Measurements from ENCODE around the gene FASTKD3. TPM values are rescaled to one million over a fixed set of nuclear protein-coding genes. Genes with fewer than 3 reads are reported as not detected.
"Not testable (repeated sequence)": the region's sequence is repeated elsewhere in the genome, so short reads cannot be mapped to it uniquely, and the experiment has no call there.

The FASTKD3 gene, protein sequence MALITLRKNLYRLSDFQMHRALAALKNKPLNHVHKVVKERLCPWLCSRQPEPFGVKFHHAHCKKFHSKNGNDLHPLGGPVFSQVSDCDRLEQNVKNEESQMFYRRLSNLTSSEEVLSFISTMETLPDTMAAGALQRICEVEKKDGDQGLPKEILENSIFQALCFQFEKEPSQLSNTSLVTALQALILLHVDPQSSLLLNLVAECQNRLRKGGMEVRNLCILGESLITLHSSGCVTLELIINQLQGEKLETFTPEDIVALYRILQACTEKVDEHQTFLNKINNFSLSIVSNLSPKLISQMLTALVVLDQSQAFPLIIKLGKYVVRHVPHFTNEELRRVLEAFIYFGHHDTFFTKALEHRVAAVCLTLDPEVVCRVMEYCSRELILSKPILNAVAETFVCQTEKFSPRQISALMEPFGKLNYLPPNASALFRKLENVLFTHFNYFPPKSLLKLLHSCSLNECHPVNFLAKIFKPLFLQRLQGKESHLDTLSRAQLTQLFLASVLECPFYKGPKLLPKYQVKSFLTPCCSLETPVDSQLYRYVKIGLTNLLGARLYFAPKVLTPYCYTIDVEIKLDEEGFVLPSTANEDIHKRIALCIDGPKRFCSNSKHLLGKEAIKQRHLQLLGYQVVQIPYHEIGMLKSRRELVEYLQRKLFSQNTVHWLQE
- total RNA-seq: 14.7 TPM

DNA sequence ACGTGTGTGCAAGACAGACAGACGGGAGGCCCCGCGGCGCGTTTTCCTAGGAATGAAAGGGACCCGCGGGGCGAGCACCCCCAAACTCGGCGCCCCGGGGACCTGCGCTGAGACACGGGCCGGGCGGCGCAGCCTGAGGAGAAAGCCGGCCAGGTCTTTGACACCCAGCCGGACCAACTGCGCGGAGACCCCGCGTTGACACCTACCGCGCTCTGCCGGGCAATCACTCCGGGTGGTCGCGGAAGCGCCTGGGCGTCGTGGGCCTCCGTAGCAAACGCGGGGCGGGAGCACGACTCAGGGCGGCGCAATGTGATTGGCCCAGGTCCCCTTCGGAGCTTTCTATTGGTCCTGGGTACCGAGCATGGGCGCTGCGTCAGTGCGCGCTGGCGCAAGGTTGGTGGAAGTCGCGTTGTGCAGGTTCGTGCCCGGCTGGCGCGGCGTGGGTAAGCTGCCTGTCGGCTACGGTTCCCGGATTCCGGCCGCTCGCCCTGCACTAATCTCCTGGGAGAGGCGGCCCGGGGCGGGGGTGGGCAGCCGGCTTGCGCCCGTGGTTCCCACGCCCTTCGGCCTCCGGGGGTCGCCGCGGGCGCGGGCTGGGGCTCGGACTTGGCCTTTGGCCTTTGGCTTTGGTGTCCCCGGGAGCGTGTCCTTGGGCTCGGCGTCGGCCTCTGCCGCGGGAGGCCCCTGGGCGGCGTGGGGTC, at the start of gene FASTKD3, which contains the start of gene MTRR:
FASTKD3 (minus strand) TSS at position 259 of the 701 bp plus-strand sequence. CDS start 948 bp downstream, outside the sequence.
MTRR (plus strand) TSS at position 376 of the 701 bp plus-strand sequence. CDS start 1,647 bp downstream, outside the sequence.
- DNase-seq: peak; percentile 97

DNA sequence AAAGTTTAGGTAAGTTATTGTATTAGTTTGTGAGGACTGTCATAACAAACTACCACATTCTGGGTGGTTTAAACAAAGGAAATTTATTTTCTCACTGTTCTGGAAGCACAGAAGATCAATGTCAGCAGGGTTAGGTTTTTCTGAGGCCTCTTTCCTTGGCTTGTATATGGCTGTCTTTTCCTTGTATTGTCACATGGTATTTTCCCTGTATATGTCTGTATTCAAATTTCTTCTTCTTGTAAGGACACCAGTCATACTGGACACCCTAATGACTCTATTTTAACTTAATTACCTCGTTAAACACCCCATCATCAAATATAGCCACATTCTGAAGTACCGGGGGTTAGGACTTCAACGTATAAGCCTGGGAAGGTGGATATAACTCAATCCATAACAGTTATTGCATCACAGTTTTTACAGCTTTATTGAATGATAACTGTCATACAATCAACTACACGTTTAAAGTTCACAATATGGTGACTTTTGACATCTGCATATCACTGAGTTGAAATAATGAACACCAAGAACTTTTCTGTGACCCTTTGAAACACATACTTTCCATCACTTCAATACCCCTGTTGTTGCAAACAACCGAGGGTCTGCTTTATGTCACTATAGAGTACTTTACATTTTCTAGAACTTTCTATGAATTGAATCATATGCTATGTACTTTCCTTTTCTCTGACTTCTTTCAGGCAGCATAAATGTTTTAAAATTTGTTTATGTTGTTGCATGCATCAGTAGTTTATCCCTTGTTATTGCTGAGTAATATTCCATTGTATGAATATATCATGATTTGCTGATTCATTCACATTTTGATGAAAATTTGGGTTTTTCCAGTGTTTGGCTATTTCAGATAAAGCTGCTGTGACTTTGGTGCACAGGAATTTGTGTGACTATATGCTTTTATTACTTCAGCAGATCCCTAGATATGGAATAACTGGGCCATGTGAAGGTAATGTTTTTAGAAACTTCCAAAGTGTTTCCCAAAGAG, 48.6 kb upstream of the FASTKD3 start:
- DNase-seq: no peak

DNA sequence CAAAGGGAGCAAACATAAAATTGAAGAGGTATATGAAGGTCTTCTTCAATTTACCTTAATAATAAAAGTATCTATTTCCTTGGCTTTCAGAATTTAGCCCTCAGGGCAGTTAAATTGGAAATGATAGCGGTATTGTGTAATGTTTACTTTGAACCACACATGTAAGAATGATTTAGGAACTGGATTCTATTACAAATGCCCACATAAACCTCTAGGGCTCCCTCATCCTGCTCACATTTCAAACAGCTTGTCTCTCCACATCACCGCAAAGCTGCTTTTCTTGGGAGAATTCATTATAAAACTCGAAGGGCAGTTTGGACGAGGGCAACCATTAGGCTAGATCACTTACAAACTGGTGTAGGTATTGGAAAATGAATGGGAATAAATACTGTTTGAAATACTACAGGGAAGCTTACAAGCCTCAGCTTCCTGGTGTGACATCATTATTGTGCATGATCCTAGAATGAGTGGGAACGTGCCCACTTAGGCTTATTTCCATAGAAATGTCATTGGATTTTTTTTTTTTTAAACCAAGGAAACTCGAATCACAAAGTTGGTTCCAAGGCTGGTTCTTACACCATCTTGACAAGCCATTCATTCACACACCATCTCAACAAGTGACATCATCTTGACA, 47.5 kb upstream of the FASTKD3 start:
- DNase-seq: no peak

DNA sequence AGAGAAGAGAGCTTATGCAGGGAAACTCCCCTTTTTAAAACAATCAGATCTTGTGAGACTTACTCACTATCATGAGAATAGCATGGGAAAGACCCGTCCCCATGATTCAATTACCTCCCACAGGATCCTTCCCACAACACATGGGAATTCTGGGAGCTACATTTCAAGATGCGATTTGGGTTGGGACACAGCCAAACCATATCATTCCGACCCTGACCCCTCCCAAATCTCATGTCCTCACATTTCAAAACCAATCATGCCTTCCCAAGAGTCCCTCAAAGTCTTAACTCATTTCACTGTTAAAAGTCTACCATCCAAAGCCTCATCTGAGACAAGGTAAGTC, 42.6 kb upstream of the FASTKD3 start:
- not testable (repeated sequence) for DNase-seq

DNA sequence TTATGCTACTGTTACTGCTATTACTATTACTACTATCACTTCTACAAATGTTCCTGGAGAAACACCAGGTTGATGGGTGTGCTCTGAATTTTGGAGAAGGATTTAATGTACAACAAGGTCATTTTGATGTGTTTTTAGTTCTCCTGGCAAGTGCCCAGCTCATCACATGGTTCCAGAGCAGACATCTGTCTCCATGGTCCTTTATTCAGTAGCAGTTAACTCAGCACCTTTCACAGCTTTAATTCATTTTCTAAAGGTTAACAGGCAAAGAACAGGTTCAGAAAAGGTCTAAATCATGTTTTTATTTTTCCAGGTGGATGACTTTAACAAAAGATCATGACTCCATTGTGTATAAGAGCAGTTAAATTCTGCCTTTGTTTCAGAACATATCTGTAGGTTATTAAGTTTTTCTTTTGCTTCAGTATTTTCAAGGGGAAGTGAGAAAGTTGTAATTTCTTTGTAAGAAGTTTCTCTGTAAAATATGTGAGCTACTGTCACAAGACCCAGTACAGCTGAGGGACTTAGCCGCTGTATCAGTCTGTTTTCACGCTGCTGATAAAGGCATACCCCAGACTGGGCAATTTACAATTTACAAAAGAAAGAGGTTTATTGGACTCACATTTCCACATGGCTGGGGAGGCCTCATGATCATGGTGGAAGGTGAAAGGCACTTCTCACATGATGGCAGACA, 42.1 kb upstream of the FASTKD3 start:
- DNase-seq: no peak

DNA sequence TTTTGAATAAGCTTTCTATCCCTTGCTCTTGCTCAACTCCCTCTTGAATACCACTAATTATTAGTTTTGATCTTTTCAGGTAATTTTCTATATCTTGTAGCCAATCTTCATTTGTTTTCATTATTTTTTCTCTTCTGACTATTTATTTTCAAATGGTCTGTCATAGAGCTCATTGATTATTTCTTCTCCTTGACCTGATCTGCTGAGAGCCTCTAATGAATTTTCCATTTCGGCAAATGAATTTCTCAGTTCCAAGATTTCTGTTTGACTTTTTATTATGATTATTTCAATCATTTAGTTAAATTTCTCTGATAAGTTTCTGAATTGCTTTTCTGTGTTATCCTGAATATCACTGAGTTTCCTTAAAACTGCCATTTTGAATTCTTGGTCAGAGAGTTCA, 39.5 kb upstream of the FASTKD3 start:
- DNase-seq: no peak

DNA sequence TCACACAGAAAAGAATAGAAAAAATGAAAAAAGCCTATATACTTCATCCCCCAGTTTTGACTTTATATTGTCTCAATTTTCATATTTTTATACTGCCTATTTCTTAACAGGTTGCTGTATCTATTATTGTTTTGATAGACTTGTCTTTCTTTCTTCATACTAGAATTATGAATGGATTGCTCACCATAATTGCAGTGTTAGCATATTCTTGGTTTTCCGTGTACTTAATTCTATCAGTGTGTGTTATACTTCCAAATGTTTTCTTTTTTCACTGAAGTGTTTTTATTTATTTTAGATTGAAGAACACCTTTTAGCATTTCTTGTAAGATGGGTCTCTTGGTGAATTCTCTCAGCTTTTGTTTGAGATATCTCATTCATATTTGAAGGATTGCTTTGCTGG, 38.8 kb upstream of the FASTKD3 start:
- no peak for DNase-seq

DNA sequence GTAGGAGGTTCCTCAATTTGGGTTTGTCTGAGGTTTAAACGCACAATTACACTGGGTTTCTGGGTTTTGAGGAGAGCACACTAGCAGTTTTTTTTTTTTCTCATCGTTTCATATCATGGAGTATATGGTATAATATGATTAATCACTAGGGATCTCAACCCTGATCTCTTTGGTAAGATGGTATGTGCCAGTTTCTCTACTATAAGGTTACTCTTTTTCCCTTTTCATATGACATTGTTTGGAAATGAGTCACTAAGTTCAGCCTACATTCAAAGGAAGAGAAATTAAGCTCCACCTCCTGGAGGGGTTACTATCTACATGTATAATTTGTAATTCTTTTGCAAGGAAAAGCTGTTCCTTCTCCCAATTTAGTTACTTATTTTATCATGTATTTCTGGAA, 35.3 kb upstream of the FASTKD3 start:
- DNase-seq: no peak

DNA sequence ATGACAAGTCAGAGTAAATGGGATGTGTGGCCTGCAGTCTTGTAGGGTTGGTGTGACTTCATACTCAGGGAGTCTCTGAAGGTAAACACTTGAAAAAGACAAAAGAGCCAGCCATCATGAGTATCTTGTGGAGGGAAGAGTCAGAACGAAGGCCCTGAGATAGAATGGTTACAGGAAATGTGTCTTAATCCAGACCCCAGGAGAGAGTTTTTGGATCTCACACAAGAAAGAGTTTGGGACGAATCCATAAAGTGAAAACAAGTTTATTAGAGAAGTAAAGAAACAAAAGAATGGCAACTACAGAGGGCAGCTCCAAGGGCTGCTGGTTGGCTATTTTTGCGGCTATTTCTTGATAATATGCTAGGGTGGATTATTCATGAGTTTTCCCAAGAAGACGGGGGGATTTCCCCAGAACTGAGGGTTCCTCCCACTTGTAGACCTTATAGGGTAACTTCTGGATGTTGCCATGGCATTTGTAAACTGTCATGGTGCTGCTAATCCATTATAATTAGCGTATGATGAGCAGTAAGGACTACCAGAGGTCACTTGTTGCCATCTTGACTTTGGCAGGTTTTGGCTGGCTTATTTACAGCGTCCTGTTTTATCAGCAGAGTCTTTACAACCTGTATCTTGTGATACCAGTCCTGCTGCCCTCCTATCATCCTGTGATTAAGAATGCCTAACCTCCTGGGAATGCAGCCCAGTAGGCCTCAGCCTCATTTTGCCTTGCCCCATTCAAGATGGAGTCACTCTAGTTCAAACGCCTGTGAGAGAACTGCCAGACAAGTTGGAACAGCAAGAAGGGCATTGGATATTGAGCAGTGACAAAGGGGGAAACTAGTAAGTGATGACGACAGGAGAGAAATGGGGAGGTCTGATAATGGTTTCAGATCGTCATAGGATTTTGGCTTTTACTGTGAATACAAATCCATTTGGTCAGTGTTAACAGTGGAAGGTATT, 34.1 kb upstream of the FASTKD3 start:
- no peak for DNase-seq

DNA sequence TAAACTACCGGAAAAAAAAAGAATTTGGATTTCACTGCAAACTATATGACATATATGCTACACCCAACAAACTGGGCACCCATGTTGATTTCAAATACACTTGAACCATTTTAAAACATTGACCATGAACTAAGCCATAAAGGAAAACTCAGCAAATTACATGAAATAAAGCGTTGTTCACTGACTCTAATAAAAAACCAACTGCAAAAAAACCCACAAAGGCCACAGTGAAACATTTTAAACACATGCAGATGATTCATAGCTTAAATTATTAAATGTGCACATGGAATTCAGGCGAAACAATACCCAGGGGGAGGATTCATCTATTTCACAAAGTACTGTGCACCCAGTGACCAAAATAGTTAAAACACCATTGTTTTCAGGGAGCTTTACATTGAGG, 33.4 kb upstream of the FASTKD3 start:
- no peak for DNase-seq

DNA sequence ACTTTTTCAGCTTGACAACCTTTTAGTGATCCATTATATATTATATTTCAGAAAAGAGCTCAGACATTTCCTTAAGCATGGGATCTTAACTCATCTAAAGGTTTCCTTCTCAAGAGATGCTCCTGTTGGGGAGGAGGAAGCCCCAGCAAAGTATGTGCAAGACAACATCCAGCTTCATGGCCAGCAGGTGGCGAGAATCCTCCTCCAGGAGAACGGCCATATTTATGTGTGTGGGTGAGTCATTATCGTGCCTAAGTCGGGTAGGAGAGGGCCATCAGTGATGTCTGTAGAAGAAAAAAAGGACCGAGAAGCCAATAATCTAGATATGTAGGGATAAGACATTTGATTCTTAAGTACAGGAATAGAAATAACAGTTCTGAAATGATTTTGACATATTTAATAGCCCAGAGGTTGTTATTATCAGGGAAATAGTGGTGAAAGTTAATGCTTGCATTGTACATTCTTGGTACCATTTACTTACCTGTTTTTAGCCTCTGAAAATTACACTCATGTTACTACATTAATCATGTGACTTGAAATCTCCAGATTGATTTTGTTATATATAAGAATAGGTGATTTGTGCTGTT, 28.3 kb upstream of the FASTKD3 start:
- DNase-seq: peak; percentile 20

DNA sequence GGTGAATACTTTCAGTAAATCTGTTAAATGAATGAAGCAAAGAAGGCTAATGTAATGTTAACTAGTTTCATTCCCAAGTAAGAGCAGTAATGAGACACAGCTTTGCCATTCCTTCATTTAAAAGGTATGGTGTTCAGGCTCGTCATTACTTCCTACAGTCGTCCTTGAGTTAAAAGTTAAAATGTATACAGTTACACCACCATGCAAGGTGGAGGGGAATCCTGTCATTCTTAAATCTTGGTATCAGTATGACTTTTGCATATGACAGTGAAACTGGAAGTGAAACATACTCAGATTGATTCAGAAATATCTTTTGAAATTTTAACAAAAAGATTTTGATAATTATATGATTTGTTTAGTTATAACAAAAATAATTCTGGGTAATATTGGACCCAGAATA, 26.0 kb upstream of the FASTKD3 start:
- DNase-seq: no peak

DNA sequence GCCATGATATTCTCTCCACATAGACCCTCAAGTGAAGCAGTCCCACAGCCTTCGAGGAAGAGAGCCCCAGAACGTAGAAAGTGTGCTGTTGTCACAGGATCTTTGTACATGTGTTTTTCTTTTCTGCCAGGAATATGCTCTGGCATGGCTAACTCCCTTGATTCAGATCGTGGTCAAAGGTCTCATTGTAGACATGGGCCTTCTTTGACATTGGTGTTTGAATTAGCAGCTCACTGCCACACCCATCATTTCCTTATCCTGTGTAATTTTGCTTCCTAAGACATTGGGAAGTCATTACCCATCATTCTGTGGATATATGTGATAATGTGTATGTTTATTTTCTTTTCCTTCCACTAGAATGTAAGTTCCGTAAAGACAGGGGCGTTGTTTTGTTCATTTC, 25.6 kb upstream of the FASTKD3 start:
- no peak for DNase-seq

DNA sequence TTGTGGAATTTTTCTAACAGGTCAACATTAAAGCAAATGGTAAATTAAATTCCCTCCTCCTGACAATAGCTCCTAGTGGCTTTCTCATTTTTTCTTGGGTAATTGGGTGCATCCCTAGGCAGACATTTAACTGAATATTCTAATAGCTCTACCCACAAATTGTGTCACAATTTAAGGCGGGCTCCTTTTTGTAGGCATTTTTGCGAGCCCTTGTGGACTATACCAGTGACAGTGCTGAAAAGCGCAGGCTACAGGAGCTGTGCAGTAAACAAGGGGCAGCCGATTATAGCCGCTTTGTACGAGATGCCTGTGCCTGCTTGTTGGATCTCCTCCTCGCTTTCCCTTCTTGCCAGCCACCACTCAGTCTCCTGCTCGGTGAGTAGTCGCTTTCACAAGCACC, 20.1 kb upstream of the FASTKD3 start:
- no peak for DNase-seq

DNA sequence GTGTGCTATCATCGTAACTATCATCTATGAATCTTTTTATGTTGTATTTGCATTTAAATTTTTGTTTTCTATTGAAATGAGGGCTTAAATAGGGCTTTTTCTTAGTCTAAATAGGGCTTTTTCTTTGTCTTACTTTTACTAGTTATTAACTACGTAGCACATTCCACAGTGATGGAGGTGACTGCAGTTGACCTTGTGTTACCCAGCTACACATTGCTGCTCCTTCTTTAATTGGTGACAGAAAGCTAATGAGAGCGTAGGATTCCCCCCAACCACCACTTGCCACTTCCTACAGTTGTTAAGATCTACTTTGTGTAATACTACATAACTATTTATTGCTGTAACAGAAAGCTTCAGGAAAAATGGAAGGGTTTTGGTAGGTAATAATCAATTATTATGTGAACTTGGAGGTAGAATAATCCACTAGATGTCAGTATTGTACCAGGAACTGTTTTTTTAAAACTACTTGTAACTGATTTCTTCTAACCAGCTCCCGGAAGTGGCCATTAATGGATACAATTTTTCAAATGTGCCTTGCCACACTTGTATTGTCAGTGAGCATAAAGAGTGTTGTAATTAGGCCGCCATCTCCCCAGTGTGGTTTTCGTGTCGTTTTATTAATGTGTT, 18.1 kb upstream of the FASTKD3 start:
- DNase-seq: peak; percentile 52

DNA sequence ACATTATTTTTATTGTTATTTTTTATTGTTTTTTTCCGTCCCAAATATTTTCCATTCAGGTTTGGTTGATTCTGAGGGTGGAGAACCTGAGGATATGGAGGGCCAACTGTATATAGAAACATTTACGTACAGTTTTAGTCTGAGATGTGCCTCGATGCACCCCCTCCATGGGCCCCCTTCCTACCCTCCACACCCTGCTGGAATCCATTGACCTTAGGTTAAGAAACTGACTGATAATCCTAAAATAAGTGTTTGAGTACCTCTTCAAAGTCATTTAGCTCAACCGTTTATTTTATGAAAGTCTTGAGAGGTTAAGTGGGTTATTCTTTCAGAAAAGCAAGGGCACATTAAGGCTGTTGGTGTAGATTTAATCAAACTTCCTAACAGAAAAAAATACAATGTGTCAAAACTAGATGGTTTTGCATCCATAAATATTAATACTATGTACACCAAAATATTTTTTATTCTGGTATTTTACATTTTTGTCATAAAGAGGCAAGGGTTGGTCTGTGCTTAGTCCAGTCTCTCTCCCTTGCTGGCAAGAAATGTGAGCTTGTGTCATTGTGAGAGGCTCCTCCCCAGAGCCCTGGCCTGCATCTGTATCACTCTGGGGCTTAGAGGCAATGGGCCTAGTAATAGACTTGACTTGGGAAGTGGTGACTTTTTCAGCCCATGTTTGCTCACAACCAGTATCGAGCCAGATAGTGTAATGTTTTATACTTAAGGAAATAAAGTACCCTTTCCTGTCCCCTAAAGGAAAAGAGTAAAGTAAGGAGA, 15.8 kb upstream of the FASTKD3 start:
- no peak for DNase-seq

DNA sequence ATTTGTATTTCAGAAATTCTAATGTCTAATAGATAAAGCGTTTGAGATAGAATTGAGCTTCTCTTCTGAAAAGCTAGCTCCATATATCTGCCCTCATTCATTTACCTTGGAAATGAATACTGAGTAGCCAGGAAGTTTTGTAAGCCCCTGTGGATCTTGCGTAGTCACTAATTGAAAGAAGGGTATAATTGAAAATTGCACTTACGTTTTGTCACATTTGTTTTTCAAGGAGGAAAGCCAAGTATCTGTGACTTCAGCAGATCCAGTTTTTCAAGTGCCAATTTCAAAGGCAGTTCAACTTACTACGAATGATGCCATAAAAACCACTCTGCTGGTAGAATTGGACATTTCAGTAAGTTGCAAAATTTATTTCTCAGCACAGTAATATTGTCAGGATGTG, 14.1 kb upstream of the FASTKD3 start:
- no peak for DNase-seq

DNA sequence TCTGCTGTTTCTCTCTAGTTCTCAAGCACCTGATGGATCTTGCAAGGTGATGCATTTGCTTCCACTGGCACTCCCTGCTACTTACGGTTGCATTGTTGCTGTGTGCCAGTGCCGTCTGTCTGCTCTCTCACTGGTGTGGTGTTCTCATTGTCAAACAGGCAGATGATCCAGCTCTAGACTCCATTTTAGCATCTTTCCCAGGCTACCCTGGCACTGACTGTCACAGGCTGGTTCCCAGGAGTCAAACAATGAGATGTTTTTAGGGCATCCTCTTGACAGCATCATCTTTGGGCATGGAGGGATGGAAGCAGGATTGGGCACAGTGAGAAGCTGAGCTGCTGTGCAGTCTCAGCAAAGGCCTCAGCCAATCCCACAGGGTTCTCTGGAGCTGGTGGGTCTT, 13.0 kb upstream of the FASTKD3 start:
- DNase-seq: no peak

Data from tongue (tissue), 2 donors.